Fibroblast of villous mesenchyme (primary cell): Measurements from ENCODE around the gene HS3ST3A1. TPM values are rescaled to one million over a fixed set of nuclear protein-coding genes. Genes with fewer than 3 reads are reported as not detected.

Experiments used
- DNase-seq: peaks from one replicate; pipeline ENCODE4 v3.0.0-alpha.2; 2010; ENCODE audit warnings: low read depth
- H3K4me3 ChIP-seq: 2 replicates; pipeline ENCODE4 v1.5.1; 2011; ENCODE audit warnings: low read depth, mild to moderate bottlenecking, low read length
- CTCF ChIP-seq: IDR thresholded peaks from 2 replicates; pipeline ENCODE4 v1.5.1; 2012; ENCODE audit warnings: low read depth, mild to moderate bottlenecking, low read length; ENCODE audit not compliant: insufficient read depth
- total RNA-seq: library from RNA; depleted of rRNA; stranded (reverse); fragments of >200 nt; gene quantifications from 2 replicates; pipeline ENCODE4 v1.2.3, GENCODE V29; 2012

Gene HS3ST3A1
- total RNA-seq, 1 donor: 13.8 TPM

GRCh38 chr17:13537167-13537731 lies 64.5 kb downstream of the HS3ST3A1 start:
- DNase-seq: no peak

GRCh38 chr17:13534946-13535345 lies 66.8 kb downstream of the HS3ST3A1 start:
- no peak for DNase-seq
- no peak for TF ChIP-seq CTCF
- no peak overlapping the region for H3K4me3 ChIP-seq

More at GRCh38 chr17:13537167-13537731, 64.5 kb downstream of the HS3ST3A1 start:
- H3K4me3 ChIP-seq: no peak overlapping the region
- TF ChIP-seq CTCF: no peak

- TF ChIP-seq CTCF: no peak
- H3K4me3 ChIP-seq: no peak overlapping the region
- DNase-seq: no peak
Measured at GRCh38 chr17:13531721-13532120, 70.0 kb downstream of the HS3ST3A1 start.

GRCh38 chr17:13525876-13526275 lies 75.9 kb downstream of the HS3ST3A1 start:
- no peak for DNase-seq
- TF ChIP-seq CTCF: no peak
- H3K4me3 ChIP-seq: no peak overlapping the region

- H3K4me3 ChIP-seq: no peak overlapping the region
- no peak for TF ChIP-seq CTCF
- no peak for DNase-seq
Measured at GRCh38 chr17:13523164-13523563, 78.6 kb downstream of the HS3ST3A1 start.

- DNase-seq: no peak
- TF ChIP-seq CTCF: no peak
- H3K4me3 ChIP-seq: no peak overlapping the region
Measured at GRCh38 chr17:13522749-13523148, 79.0 kb downstream of the HS3ST3A1 start.

- TF ChIP-seq CTCF: no peak
- DNase-seq: no peak
- no peak overlapping the region for H3K4me3 ChIP-seq
Measured at GRCh38 chr17:13521784-13522183, 79.9 kb downstream of the HS3ST3A1 start.
